Subcutaneous abdominal adipose tissue (tissue), 5 donors: ENCODE results near the gene KCNC4.

Source experiments
- H3K27ac ChIP-seq: one replicate; pipeline ENCODE4 v1.7.0; 2013; ENCODE audit warnings: low read depth, mild to moderate bottlenecking, inconsistent platforms, low read length, moderate library complexity
- H3K27me3 ChIP-seq, 5 donors: one replicate each; pipeline ENCODE4 v1.7.0; 2013; ENCODE audit warnings: low read length in 5 of 5, inconsistent platforms in 1 of 5; ENCODE audit not compliant: control insufficient read depth in 5 of 5, insufficient read depth in 4 of 5
- H3K36me3 ChIP-seq, 5 donors: one replicate each; pipeline ENCODE4 v1.7.0; 2013; ENCODE audit warnings: low read length in 5 of 5; ENCODE audit not compliant: control insufficient read depth in 5 of 5, insufficient read depth in 5 of 5
- H3K4me1 ChIP-seq, 5 donors: one replicate each; pipeline ENCODE4 v1.7.0; 2013; ENCODE audit warnings: low read length in 5 of 5, mild to moderate bottlenecking in 3 of 5, moderate library complexity in 1 of 5; ENCODE audit not compliant: control insufficient read depth in 5 of 5, insufficient read depth in 5 of 5
- H3K4me3 ChIP-seq, 5 donors: one replicate each; pipeline ENCODE4 v1.7.0; 2013; ENCODE audit warnings: low read length in 5 of 5, low read depth in 1 of 5
- H3K9ac ChIP-seq, 5 donors: one replicate each; pipeline ENCODE4 v1.7.0; 2013; ENCODE audit warnings: low read length in 5 of 5, mild to moderate bottlenecking in 4 of 5, moderate library complexity in 3 of 5
- H3K9me3 ChIP-seq, 5 donors: one replicate each; pipeline ENCODE4 v1.7.0; 2013; ENCODE audit warnings: low read length in 5 of 5; ENCODE audit not compliant: control insufficient read depth in 5 of 5
- donor health status: healthy.
- donor health status: healthy.
- donor health status: healthy.
- donor health status: healthy.
- donor health status: healthy.

KCNC4 gene

DNA sequence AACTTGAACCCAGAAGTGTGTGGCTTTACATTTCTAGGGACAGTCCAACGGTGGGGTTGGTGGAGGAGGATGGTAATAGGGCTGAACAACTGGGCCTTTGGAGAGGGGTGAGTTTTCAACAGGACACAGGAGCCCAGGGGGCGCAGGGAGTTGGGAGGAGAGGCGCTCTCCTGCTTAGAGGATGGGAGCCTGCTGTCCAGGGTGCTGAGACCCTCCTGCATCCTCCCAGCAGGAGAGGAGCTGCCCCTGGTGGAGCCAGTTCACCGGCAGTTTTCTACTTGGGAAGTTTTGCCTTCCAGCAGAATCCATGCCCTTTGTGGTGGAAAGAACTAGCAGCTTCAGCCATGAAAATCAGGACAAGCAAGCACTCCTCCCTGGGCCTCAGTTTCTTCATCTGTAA is 8.6 kb downstream of the KCNC4 start:
- Histone ChIP-seq H3K36me3 (peaks cover 0 to 25% (median 10%) of the 10 kb centered on the region in 5 donors), H3K9ac (no peak overlapping the region), H3K9me3 (no peaks in the 10 kb centered on the region), H3K4me1 (peaks cover 0 to 23% (median 5%) of the 10 kb centered on the region in 5 donors), H3K4me3 (no peak overlapping the region), H3K27ac (no peak overlapping the region), H3K27me3 (no peaks in the 10 kb centered on the region)

DNA sequence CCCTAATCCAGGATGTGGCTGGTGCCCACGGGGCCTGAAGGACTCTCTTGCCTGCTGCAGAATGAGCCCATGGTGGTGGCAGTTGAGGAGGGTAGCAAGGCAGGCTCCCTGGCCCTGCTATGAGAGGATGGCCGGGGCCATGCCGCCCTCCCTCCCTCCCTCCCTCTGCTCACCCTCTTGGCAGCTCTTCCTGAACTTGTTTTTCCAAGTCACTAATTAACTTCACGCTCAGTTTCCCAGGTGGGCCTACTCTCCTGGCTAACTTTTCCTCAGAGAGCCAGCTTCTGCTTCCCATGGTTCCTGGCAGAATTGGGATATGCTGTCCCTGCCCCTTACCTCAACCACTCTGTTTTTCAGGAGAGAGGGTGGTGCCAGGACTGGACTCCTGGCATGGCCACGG is 10.2 kb downstream of the KCNC4 start:
- H3K27me3 ChIP-seq: no peaks in the 10 kb centered on the region
- peaks cover 0 to 7% (median under 1%) of the 10 kb centered on the region in 5 donors for H3K4me1 ChIP-seq
- no peaks in the 10 kb centered on the region for H3K9me3 ChIP-seq
- no peak overlapping the region for H3K27ac ChIP-seq
- H3K36me3 ChIP-seq: peaks cover 0 to 40% (median 12%) of the 10 kb centered on the region in 5 donors
- H3K4me3 ChIP-seq: no peak overlapping the region
- H3K9ac ChIP-seq: no peak overlapping the region

DNA sequence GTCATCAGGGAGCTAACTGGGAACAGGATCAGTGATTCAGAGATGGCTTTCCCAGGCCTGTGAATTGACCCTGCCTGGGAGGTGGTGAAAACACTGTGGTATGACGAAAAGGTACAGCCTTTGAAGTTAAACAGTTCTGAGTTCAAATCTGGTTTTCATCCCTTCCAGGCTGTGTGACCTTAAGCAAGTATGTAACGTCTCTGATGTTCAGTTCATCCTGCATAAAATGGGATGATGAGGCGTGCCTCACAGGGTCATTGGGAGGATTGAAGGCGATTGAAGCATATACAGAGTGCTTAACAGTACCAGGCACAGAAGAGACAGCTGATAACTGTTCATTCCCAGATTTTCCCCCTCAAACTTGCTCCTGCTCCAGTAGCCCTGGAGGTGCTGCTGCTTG is 11.0 kb downstream of the KCNC4 start:
- Histone ChIP-seq H3K4me1 (peaks cover 0 to 4% (median 0%) of the 10 kb centered on the region in 5 donors), H3K4me3 (no peak overlapping the region), H3K27me3 (no peaks in the 10 kb centered on the region), H3K27ac (no peak overlapping the region), H3K9me3 (no peaks in the 10 kb centered on the region), H3K36me3 (peaks cover 0 to 44% (median 14%) of the 10 kb centered on the region in 5 donors), H3K9ac (no peak overlapping the region)

DNA sequence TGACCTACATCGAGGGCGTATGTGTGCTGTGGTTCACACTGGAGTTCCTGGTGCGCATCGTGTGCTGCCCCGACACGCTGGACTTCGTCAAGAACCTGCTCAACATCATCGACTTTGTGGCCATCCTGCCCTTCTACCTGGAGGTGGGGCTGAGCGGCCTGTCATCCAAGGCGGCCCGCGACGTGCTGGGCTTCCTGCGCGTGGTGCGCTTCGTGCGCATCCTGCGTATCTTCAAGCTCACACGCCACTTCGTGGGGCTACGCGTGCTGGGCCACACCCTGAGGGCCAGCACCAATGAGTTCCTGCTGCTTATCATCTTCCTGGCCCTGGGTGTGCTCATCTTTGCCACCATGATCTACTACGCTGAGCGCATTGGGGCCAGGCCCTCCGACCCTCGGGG is 13.0 kb downstream of the KCNC4 start:
- Histone ChIP-seq H3K27ac (no peak overlapping the region), H3K4me1 (no peaks in the 10 kb centered on the region), H3K4me3 (no peak overlapping the region), H3K9me3 (no peaks in the 10 kb centered on the region), H3K27me3 (no peaks in the 10 kb centered on the region), H3K36me3 (peaks cover 0 to 58% (median 29%) of the 10 kb centered on the region in 5 donors), H3K9ac (no peak overlapping the region)

DNA sequence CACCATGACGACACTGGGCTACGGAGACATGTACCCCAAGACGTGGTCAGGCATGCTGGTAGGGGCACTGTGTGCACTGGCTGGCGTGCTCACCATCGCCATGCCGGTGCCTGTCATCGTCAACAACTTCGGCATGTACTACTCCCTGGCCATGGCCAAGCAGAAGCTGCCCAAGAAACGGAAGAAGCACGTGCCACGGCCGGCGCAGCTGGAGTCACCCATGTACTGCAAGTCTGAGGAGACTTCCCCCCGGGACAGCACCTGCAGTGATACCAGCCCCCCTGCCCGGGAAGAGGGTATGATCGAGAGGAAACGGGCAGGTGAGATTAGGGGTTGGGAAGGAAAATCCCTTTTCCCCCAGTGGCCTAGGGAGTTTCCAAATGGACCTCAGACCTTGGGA is 13.5 kb downstream of the KCNC4 start:
- no peak overlapping the region for H3K4me3 ChIP-seq
- no peak overlapping the region for H3K27ac ChIP-seq
- no peaks in the 10 kb centered on the region for H3K4me1 ChIP-seq
- H3K27me3 ChIP-seq: no peaks in the 10 kb centered on the region
- no peak overlapping the region for H3K9ac ChIP-seq
- peaks cover 0 to 60% (median 29%) of the 10 kb centered on the region in 5 donors for H3K36me3 ChIP-seq
- H3K9me3 ChIP-seq: no peaks in the 10 kb centered on the region

DNA sequence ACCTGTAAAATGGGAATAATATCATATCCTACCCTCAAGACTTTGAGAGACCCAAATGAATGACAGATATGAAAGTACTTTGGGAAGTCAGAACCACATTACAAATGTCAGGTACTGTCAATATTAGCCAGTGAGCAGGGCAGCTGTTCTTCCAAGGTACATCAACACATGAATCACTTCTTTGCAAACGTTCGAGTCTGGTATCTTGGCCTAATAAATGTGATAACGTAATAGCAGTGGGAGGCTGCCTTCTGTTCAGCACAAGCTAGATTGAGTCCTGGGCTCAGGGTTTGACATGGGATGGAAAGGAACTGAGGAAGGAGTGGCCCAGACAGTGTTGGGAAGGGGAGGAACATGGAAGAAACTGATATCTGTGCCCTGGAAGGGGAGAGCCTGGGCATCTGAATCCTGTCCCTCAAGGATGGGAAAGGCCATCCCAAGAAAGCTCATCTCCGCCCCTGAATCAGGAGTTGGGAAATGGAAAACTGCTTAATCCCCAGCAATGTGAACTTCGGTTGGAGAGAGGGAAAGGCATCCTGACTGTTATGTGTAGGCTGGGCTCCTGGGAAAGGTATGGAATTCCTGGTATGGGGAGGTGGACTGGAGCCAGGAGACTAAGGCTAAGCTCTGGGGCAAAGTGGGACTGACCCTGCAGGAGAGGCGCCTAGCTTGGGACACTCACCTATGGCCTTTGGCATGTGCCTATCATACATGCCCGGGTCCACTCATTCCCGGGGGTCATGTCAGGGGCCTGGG is 14.3 kb downstream of the KCNC4 start:
- peaks cover 0 to 69% (median 30%) of the 10 kb centered on the region in 5 donors for H3K36me3 ChIP-seq
- no peaks in the 10 kb centered on the region for H3K9me3 ChIP-seq
- H3K9ac ChIP-seq: no peak overlapping the region
- no peaks in the 10 kb centered on the region for H3K4me1 ChIP-seq
- H3K27ac ChIP-seq: no peak overlapping the region
- no peaks in the 10 kb centered on the region for H3K27me3 ChIP-seq
- H3K4me3 ChIP-seq: no peak overlapping the region

DNA sequence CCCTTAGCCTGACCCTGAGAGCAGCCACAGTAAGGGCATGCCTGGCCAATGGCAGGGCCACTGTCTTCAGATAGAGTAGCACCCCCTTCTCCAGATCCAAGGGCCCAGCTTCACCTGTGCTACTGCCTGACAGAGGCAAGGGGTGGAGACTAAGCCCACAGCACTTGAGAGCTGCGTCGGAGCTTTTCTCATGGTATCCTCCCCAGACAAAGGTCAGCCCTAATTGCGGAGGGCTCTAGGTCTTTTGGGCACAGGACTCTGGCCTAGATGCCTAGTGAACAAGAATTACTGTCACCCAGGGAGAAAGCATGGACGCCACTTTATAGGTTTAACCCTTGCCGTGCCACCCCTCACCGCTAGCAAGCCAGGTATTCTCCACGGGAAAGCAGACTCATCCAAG is 15.1 kb downstream of the KCNC4 start:
- Histone ChIP-seq H3K36me3 (peaks cover 0 to 75% (median 32%) of the 10 kb centered on the region in 5 donors), H3K27me3 (no peaks in the 10 kb centered on the region), H3K27ac (no peak overlapping the region), H3K4me1 (no peaks in the 10 kb centered on the region), H3K4me3 (no peak overlapping the region), H3K9me3 (no peaks in the 10 kb centered on the region), H3K9ac (no peak overlapping the region)

DNA sequence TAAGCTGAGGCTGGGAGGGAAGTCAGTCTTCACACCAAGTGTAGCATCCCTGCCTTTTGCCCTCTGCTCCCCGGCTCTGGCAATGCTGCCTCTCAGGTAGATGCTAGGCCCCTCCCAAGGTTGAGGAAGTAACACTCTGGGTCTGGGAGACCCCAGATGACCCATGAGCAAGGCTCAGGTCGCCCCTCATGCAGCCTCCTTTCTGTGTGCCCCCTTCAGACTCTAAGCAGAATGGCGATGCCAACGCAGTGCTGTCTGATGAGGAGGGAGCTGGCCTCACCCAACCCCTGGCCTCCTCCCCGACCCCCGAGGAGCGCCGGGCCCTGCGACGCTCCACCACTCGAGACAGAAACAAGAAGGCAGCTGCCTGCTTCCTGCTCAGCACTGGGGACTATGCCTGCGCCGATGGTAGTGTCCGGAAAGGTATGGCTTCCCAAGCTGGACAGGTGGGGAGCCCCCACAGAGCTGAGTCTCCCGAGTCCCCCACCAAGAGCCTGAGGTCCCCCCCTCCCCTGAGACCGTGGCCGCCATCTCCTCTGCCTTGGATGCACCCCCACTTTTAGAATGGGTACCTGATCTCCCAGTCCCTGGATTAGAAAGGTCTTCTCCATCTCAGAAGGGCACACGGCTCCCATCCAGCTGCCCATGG is 15.8 kb downstream of the KCNC4 start:
- H3K4me3 ChIP-seq: no peak overlapping the region
- peaks cover 0 to 81% (median 36%) of the 10 kb centered on the region in 5 donors for H3K36me3 ChIP-seq
- H3K4me1 ChIP-seq: no peaks in the 10 kb centered on the region
- no peak overlapping the region for H3K27ac ChIP-seq
- H3K9ac ChIP-seq: no peak overlapping the region
- H3K9me3 ChIP-seq: no peaks in the 10 kb centered on the region
- H3K27me3 ChIP-seq: no peaks in the 10 kb centered on the region

DNA sequence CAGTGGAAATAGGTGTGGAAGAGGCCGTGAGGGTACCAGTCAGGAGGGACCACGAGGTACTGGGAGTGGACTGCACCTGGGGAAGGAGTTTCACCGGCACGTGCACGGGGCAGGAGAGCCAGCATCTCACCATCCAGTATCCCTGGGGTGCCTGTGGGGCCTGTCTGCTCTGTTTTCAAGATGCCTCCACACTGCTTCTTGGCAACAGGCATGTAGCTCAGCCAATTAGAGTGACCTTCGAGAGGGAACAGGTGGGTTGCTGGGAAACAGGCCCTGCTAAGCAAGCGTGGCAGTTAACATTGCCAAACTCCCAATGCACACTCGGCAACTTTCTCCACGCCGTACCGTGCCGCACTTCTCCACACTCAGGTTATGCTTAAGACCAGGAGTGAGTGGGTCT is 17.7 kb downstream of the KCNC4 start:
- Histone ChIP-seq H3K4me3 (no peak overlapping the region), H3K9ac (no peak overlapping the region), H3K4me1 (no peaks in the 10 kb centered on the region), H3K36me3 (peaks cover 0 to 89% (median 48%) of the 10 kb centered on the region in 5 donors), H3K27me3 (peaks cover 0 to 3% (median 0%) of the 10 kb centered on the region in 5 donors), H3K9me3 (peaks cover 0 to 8% (median 5%) of the 10 kb centered on the region in 5 donors), H3K27ac (no peak overlapping the region)

DNA sequence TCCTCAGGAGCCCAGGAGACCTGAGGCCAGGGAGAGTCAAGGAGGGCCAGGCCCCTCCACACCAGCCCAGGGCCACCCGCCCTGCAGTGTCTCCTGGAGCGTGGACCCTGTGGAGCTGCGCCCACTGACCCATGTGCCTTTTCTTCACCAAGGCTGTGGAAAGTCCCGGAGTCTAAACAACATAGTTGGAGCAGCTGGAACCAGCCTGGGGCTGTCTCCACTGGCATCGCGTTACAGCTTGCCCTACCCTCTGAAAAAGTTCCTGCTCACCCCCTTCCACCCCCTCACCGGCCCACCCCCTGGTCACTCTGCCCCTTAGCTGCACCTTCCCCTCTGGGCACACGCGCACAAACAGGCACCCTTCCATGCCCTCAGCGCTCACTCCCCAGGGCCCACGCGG is 18.3 kb downstream of the KCNC4 start:
- Histone ChIP-seq H3K27ac (no peak overlapping the region), H3K36me3 (peaks cover 0 to 89% (median 46%) of the 10 kb centered on the region in 5 donors)

More for the DNA sequence above, 18.3 kb downstream of the KCNC4 start:
- Histone ChIP-seq H3K9ac (no peak overlapping the region), H3K9me3 (peaks cover 0 to 10% (median 5%) of the 10 kb centered on the region in 5 donors), H3K27me3 (peaks cover 0 to 3% (median 0%) of the 10 kb centered on the region in 5 donors), H3K4me3 (no peak overlapping the region), H3K4me1 (no peaks in the 10 kb centered on the region)
